Neural crest cell (in vitro differentiated cells): Measurements from ENCODE around the gene TRIM69. TPM values are rescaled to one million over a fixed set of nuclear protein-coding genes. Genes with fewer than 3 reads are reported as not detected.
"Not testable (repeated sequence)": the region's sequence is repeated elsewhere in the genome, so short reads cannot be mapped to it uniquely, and the experiment has no call there.

Source experiments
- DNase-seq: peaks from one replicate; pipeline ENCODE4 v3.0.0; 2021; ENCODE audit warnings: low read depth, mixed read lengths, low spot score
- H3K27ac Mint-ChIP-seq: one replicate; pipeline ENCODE4 v1.8.0; 2021; ENCODE audit warnings: mild to moderate bottlenecking, mixed read lengths; ENCODE audit not compliant: unreplicated experiment
- H3K27me3 Mint-ChIP-seq: 2 replicates; pipeline ENCODE4 v1.8.0; 2021; ENCODE audit warnings: low read depth, mild to moderate bottlenecking, mixed read lengths
- H3K36me3 Mint-ChIP-seq: 2 replicates; pipeline ENCODE4 v1.8.0; 2021; ENCODE audit warnings: low read depth, mild to moderate bottlenecking, mixed read lengths
- H3K4me1 Mint-ChIP-seq: 2 replicates; pipeline ENCODE4 v1.8.0; 2021; ENCODE audit warnings: mixed read lengths
- H3K4me3 Mint-ChIP-seq: one replicate; pipeline ENCODE4 v1.8.0; 2021; ENCODE audit warnings: mild to moderate bottlenecking, mixed read lengths
- H3K9me3 Mint-ChIP-seq: 2 replicates; pipeline ENCODE4 v1.8.0; 2021; ENCODE audit warnings: mixed read lengths
- total RNA-seq: library from RNA; stranded (reverse); gene quantifications from 2 replicates; pipeline ENCODE4 v1.2.1, GENCODE V29; 2021
- TF ChIP-seq, protein P1 (sequence below): fragments of 200-600 bp; sonication (generic); conservative IDR thresholded peaks from 2 replicates; pipeline ENCODE4 v1.5.0; 2021; ENCODE audit warnings: antibody characterized with exemption, mild to moderate bottlenecking

Gene TRIM69
- total RNA-seq, 1 donor from 2014 or later = 15.2 TPM

GRCh38 chr15:44728576-44729407 is 7.5 kb upstream of the TRIM69 start:
- Mint-ChIP-seq H3K36me3 (no peaks in the 10 kb centered on the region), H3K27me3 (no peaks in the 10 kb centered on the region), H3K4me3 (peak overlapping the region; percentile 98), H3K27ac (peak overlapping the region; percentile 92), H3K9me3 (no peaks in the 10 kb centered on the region), H3K4me1 (peaks cover 28% of the 10 kb centered on the region)
- TF ChIP-seq, protein P1, sequence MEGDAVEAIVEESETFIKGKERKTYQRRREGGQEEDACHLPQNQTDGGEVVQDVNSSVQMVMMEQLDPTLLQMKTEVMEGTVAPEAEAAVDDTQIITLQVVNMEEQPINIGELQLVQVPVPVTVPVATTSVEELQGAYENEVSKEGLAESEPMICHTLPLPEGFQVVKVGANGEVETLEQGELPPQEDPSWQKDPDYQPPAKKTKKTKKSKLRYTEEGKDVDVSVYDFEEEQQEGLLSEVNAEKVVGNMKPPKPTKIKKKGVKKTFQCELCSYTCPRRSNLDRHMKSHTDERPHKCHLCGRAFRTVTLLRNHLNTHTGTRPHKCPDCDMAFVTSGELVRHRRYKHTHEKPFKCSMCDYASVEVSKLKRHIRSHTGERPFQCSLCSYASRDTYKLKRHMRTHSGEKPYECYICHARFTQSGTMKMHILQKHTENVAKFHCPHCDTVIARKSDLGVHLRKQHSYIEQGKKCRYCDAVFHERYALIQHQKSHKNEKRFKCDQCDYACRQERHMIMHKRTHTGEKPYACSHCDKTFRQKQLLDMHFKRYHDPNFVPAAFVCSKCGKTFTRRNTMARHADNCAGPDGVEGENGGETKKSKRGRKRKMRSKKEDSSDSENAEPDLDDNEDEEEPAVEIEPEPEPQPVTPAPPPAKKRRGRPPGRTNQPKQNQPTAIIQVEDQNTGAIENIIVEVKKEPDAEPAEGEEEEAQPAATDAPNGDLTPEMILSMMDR = no peak
- DNase-seq = peak; percentile 78

DNA sequence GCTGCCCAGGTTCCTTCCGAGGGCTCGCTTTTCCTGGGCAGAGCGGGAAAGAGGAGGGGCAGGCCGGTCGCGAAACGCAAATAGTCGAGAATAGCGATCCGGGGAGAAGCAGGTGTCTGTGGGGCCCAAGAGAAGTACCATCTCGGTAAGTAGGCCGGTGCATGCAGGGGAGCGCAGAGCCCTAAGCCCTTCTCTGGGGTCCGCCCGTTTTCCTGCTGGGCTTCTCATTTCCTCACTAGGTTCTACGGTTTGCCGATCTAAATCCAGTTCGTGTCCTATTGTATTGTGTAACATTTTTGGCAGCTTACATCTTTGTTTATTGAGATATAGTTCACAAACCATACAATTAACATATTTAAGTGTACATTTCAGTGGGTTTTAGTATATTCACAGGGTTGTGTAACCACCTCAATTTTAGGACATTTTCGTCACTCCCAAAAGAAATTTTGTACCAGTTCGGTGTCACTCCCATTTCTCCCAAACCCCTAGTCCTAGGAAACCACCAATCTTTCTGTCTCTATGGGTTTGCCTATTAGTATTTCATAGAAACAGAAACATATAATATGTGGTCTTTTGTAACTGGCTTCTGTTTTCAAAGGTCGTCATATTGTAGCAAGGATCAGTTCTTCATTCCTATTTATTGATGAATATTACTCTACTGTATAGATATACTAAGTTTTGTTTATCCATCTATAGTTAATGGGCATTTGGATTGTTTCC is 6.8 kb upstream of the TRIM69 start:
- DNase-seq = no peak
- no peaks in the 10 kb centered on the region for H3K27me3 Mint-ChIP-seq
- TF ChIP-seq, protein P1 = no peak
- H3K4me3 Mint-ChIP-seq = peak overlapping the region; percentile 98
- no peaks in the 10 kb centered on the region for H3K9me3 Mint-ChIP-seq
- H3K27ac Mint-ChIP-seq = peak overlapping the region; percentile 92
- H3K36me3 Mint-ChIP-seq = no peaks in the 10 kb centered on the region
- peaks cover 28% of the 10 kb centered on the region for H3K4me1 Mint-ChIP-seq

DNA sequence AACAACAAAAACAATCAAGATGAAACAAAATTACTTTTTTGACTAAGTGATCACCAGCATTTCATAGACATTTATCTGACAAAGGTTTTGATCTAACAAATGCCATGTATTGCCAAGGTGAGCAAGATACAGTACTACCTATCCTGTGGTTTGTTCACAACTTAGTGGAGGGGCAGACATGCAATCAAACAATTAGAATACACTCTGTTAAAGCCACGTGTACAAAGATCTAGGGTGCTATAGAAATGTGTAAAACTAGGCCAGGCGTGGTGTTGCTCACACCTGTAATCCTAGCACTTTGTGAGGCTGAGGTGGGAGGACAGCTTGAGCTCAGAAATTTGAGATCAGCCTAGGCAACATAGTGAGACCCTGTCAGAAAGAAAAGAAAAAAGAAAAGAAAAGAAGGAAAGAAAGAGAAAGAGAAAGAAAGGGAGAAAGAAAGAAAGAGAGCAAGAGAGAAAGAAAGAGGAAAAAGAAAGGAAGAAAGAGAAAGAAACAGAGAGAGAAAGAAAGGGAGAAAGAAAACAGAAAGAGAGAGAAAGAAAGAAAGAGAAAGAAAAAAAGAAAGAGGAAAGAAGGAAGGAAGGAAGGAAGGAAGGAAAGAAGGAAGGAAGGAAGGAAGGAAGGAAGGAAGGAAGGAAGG is 1.4 kb upstream of the TRIM69 start:
- Mint-ChIP-seq H3K4me3 (no peak overlapping the region), H3K9me3 (no peaks in the 10 kb centered on the region), H3K4me1 (peaks cover 15% of the 10 kb centered on the region), H3K36me3 (peaks cover 2% of the 10 kb centered on the region), H3K27ac (no peak overlapping the region), H3K27me3 (no peaks in the 10 kb centered on the region)
- TF ChIP-seq, protein P1 = no peak
- DNase-seq = no peak

DNA sequence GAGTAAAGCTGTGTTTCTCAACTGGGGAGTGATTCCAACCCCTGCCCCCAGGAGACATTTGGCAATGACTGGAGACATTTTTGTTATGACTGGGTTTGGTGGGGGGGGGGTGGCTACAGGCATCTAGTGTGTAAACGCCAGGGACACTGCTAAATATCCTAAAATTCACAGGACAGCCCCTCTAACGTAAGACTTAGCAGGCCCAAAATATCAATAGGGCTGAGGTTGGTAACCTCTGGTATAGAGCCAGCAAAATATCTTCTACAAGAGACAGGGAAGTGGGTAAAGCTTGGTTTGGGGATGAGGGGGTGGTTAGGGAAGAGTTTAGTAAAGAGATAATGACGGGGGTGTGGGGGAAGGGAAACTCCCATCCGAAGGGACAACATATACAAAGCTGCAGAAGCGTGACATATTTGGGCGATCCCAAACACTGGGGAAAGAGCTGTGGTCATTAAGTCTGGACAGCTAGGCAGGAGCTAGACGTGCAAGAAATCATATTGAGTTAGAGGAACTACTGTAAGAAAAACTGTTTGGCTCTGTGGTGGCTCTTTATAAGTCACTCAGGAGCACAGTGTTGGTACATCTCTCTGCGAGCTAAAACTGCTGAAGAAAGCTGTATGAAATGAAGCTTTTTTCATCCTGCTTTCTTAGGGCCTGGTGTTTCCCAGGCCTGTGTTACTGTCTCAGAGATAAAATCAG is 697 bp upstream of the TRIM69 start:
- DNase-seq = no peak
- Mint-ChIP-seq H3K4me3 (no peak overlapping the region), H3K27ac (peak overlapping the region; percentile 83), H3K4me1 (peaks cover 8% of the 10 kb centered on the region), H3K36me3 (peaks cover 2% of the 10 kb centered on the region), H3K27me3 (no peaks in the 10 kb centered on the region), H3K9me3 (no peaks in the 10 kb centered on the region)
- TF ChIP-seq, protein P1 = no peak

DNA sequence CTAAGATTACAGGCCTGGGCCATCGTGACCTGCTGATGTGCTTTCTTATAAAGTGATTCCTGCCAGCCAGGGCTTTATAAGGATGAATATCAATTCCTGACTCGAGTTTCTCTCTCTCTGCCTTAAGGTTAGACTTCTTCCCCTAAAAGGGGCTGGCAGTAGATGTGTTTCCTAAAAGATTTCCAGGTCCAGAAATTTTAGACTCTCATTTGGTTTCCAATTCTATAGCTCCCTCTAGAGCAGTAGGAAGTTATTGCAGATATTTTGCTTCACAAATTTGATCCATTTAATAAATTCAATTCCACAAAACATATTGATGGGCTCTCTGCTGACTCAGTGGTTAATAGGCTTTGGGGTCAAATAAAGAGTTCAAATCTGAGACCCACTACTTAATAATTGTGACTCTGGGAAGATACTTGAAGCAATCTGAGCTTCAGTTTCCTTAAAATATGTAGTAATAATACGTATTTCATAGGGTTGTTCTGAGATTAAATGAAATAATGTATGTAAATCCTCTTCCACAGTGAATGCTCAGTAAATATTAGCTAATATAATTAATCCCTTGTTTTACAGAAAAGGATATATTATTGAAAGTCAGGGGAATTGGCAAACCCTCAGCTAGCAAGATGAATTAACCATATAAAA is 2.1 kb downstream of the TRIM69 start:
- Mint-ChIP-seq H3K9me3 (no peaks in the 10 kb centered on the region), H3K36me3 (peaks cover 2% of the 10 kb centered on the region), H3K4me1 (peaks cover 4% of the 10 kb centered on the region), H3K27me3 (no peaks in the 10 kb centered on the region), H3K27ac (no peak overlapping the region), H3K4me3 (no peak overlapping the region)
- TF ChIP-seq, protein P1 = peak; percentile 75
- no peak for DNase-seq

DNA sequence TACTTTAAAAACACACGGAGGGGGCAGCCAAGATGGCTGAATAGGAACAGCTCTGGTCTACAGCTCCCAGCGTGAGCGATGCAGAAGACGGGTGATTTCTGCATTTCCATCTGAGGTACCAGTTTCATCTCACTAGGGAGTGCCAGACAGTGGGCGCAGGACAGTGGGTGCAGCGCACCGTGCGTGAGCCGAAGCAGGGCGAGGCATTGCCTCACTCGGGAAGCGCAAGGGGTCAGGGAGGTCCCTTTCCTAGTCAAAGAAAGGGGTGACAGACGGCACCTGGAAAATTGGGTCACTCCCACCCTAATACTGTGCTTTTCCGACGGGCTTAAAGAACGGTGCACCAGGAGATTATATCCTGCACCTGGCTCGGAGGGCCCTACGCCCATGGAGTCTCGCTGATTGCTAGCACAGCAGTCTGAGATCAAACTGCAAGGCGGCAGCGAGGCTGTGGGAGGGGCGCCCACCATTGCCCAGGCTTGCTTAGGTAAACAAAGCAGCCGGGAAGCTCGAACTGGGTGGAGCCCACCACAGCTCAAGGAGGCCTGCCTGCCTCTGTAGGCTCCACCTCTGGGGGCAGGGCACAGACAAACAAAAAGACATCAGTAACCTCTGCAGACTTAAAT is 3.0 kb downstream of the TRIM69 start:
- DNase-seq, H3K4me1 Mint-ChIP-seq, H3K9me3 Mint-ChIP-seq, H3K27me3 Mint-ChIP-seq, H3K36me3 Mint-ChIP-seq, H3K27ac Mint-ChIP-seq, H3K4me3 Mint-ChIP-seq: not testable (repeated sequence)

DNA sequence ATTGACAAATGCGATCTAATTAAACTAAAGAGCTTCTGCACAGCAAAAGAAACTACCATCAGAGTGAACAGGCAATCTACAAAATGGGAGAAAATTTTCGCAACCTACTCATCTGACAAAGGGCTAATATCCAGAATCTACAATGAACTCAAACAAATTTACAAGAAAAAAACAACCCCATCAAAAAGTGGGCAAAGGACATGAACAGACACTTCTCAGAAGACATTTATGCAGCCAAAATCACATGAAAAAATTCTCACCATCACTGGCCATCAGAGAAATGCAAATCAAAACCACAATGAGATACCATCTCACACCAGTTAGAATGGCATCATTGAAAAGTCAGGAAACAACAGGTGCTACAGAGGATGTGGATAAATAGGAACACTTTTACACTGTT is 7.1 kb downstream of the TRIM69 start:
- H3K27me3 Mint-ChIP-seq, H3K4me3 Mint-ChIP-seq, H3K36me3 Mint-ChIP-seq: not testable (repeated sequence)

More for the DNA sequence above, 7.1 kb downstream of the TRIM69 start:
- H3K4me1 Mint-ChIP-seq, DNase-seq, H3K9me3 Mint-ChIP-seq, H3K27ac Mint-ChIP-seq: not testable (repeated sequence)
